Right lobe of liver (tissue), 4 donors: Measurements from ENCODE around the gene NDUFAF5.
"Not testable (repeated sequence)": the region's sequence is repeated elsewhere in the genome, so short reads cannot be mapped to it uniquely, and the experiment has no call there.

ENCODE experiments used
- POLR2A ChIP-seq: fragments of 450-650 bp; IDR thresholded peaks from one replicate; pipeline ENCODE4 v1.6.1; 2017; ENCODE audit warnings: antibody characterized with exemption, mild to moderate bottlenecking
- TF ChIP-seq, protein P1 (sequence below), 4 donors: fragments of 200-600 bp in 3 of 4; fragments of 450-650 bp in 1 of 4; IDR thresholded peaks; one replicate each; pipeline versions ENCODE4 v1.5.1 to v1.8.0; 2016 to 2022; ENCODE audit warnings: antibody characterized with exemption in 4 of 4, mild to moderate bottlenecking in 2 of 4
- donor health status: DM: no; HTN: no; CAD: no.
- donor health status: DM: no; HTN: no; CAD: no.
- donor health status: DM: no; HTN: yes; CAD: no.

- TF ChIP-seq, protein P1, sequence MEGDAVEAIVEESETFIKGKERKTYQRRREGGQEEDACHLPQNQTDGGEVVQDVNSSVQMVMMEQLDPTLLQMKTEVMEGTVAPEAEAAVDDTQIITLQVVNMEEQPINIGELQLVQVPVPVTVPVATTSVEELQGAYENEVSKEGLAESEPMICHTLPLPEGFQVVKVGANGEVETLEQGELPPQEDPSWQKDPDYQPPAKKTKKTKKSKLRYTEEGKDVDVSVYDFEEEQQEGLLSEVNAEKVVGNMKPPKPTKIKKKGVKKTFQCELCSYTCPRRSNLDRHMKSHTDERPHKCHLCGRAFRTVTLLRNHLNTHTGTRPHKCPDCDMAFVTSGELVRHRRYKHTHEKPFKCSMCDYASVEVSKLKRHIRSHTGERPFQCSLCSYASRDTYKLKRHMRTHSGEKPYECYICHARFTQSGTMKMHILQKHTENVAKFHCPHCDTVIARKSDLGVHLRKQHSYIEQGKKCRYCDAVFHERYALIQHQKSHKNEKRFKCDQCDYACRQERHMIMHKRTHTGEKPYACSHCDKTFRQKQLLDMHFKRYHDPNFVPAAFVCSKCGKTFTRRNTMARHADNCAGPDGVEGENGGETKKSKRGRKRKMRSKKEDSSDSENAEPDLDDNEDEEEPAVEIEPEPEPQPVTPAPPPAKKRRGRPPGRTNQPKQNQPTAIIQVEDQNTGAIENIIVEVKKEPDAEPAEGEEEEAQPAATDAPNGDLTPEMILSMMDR (IDR thresholded peaks at IDR 0.05): not testable (repeated sequence)
- not testable (repeated sequence) for TF ChIP-seq POLR2A
These were observed 46.6 kb upstream of the NDUFAF5 start for GRCh38 chr20:13738187-13738586.
